KMS-11 (cell line): Measurements from ENCODE around the gene ARF5.
"Not testable (repeated sequence)": the region's sequence is repeated elsewhere in the genome, so short reads cannot be mapped to it uniquely, and the experiment has no call there.

Source experiments
- H2AFZ ChIP-seq: fragments of 200-600 bp; sonication (generic); 2 replicates; pipeline ENCODE4 v1.6.1; 2016; ENCODE audit warnings: antibody characterized with exemption, mixed run types, low read depth
- H3K27ac ChIP-seq: fragments of 200-600 bp; sonication (generic); 2 replicates; pipeline ENCODE4 v1.6.1; 2016; ENCODE audit warnings: mild to moderate bottlenecking, mixed run types
- H3K27me3 ChIP-seq: fragments of 200-600 bp; sonication (generic); 2 replicates; pipeline ENCODE4 v1.6.1; 2017; ENCODE audit warnings: mild to moderate bottlenecking, low read depth, mixed run types, moderate library complexity; ENCODE audit not compliant: insufficient read depth
- H3K36me3 ChIP-seq: fragments of 200-600 bp; sonication (generic); 2 replicates; pipeline ENCODE4 v1.6.1; 2017; ENCODE audit warnings: mild to moderate bottlenecking, mixed run types; ENCODE audit not compliant: insufficient read depth
- H3K4me1 ChIP-seq: fragments of 200-600 bp; sonication (generic); 2 replicates; pipeline ENCODE4 v1.6.1; 2016; ENCODE audit warnings: mild to moderate bottlenecking, low read depth, mixed run types; ENCODE audit not compliant: poor library complexity, severe bottlenecking
- H3K4me2 ChIP-seq: fragments of 200-600 bp; sonication (generic); 2 replicates; pipeline ENCODE4 v1.7.0; 2016; ENCODE audit warnings: mild to moderate bottlenecking, mixed run types
- H3K4me3 ChIP-seq: fragments of 200-600 bp; sonication (generic); IDR thresholded peaks from 2 replicates; pipeline ENCODE4 v1.6.1; 2017; ENCODE audit warnings: low read depth, low read length, mixed read lengths; ENCODE audit not compliant: insufficient read depth
- H3K79me2 ChIP-seq: fragments of 200-600 bp; sonication (generic); 2 replicates; pipeline ENCODE4 v1.6.1; 2016; ENCODE audit warnings: low read depth, mixed run types; ENCODE audit not compliant: insufficient read depth
- H3K9ac ChIP-seq: fragments of 200-600 bp; sonication (generic); 2 replicates; pipeline ENCODE4 v1.6.1; 2016; ENCODE audit warnings: mild to moderate bottlenecking, mixed run types
- H4K20me1 ChIP-seq: fragments of 200-600 bp; sonication (generic); 2 replicates; pipeline ENCODE4 v1.6.1; 2016; ENCODE audit warnings: mild to moderate bottlenecking, mixed run types; ENCODE audit not compliant: insufficient read depth
- CTCF ChIP-seq: fragments of 200-600 bp; sonication (generic); conservative IDR thresholded peaks from 2 replicates; pipeline ENCODE4 v1.6.1; 2017; ENCODE audit warnings: low read depth, mild to moderate bottlenecking, antibody characterized with exemption, low read length, moderate library complexity, mixed read lengths

ARF5 gene

GRCh38 chr7:127588019-127588696 lies at the start of gene ARF5:
Gene ARF5 (plus strand): TSS chr7:127588411. CDS start chr7:127588499, 88 bp downstream.
- no peak for TF ChIP-seq CTCF
- Histone ChIP-seq H3K36me3 (no peaks in the 10 kb centered on the region), H3K27ac (peak within 1 kb of the TSS; percentile 49), H3K9ac (peak within 1 kb of the TSS; percentile 83), H3K4me1 (peaks cover 31% of the 10 kb centered on the region), H3K4me3 (no peak within 1 kb of the TSS), H3K4me2 (peak within 1 kb of the TSS; percentile 86), H3K27me3 (no peaks in the 10 kb centered on the region), H2AFZ (peak within 1 kb of the TSS; percentile 96), H3K79me2 (peaks cover 32% of the 10 kb centered on the region), H4K20me1 (0 out of 2 replicates have a peak, but pooled peaks cover 5% of the 10 kb centered on the region)

- TF ChIP-seq CTCF = no peak
- H2AFZ ChIP-seq = no peak overlapping the region
- no peak overlapping the region for H3K9ac ChIP-seq
- no peaks in the 10 kb centered on the region for H3K79me2 ChIP-seq
- H3K4me2 ChIP-seq = no peak overlapping the region
- no peaks in the 10 kb centered on the region for H3K36me3 ChIP-seq
- no peak overlapping the region for H3K4me3 ChIP-seq
- no peak overlapping the region for H3K27ac ChIP-seq
- no peaks in the 10 kb centered on the region for H4K20me1 ChIP-seq
- no peaks in the 10 kb centered on the region for H3K27me3 ChIP-seq
- no peaks in the 10 kb centered on the region for H3K4me1 ChIP-seq
These were observed 49.1 kb upstream of the ARF5 start for GRCh38 chr7:127539116-127539515.

GRCh38 chr7:127540461-127540860 lies 47.8 kb upstream of the ARF5 start:
- H3K27me3 ChIP-seq, H3K36me3 ChIP-seq, H3K4me3 ChIP-seq, H3K9ac ChIP-seq, H3K4me2 ChIP-seq, H3K4me1 ChIP-seq, H3K79me2 ChIP-seq, H2AFZ ChIP-seq, H4K20me1 ChIP-seq, H3K27ac ChIP-seq: not testable (repeated sequence)

GRCh38 chr7:127541548-127541947 lies 46.7 kb upstream of the ARF5 start:
- no peak overlapping the region for H3K4me3 ChIP-seq
- H2AFZ ChIP-seq = no peak overlapping the region
- H3K79me2 ChIP-seq = no peaks in the 10 kb centered on the region
- no peaks in the 10 kb centered on the region for H3K27me3 ChIP-seq
- H3K4me2 ChIP-seq = no peak overlapping the region
- no peaks in the 10 kb centered on the region for H4K20me1 ChIP-seq
- TF ChIP-seq CTCF = no peak
- H3K27ac ChIP-seq = no peak overlapping the region
- no peak overlapping the region for H3K9ac ChIP-seq
- no peaks in the 10 kb centered on the region for H3K36me3 ChIP-seq
- no peaks in the 10 kb centered on the region for H3K4me1 ChIP-seq

GRCh38 chr7:127546313-127546712 lies 41.9 kb upstream of the ARF5 start:
- Histone ChIP-seq H3K4me3 (no peak overlapping the region), H2AFZ (no peak overlapping the region), H3K4me2 (no peak overlapping the region), H3K27me3 (no peaks in the 10 kb centered on the region), H3K79me2 (no peaks in the 10 kb centered on the region), H3K9ac (no peak overlapping the region), H3K4me1 (no peaks in the 10 kb centered on the region), H3K36me3 (no peaks in the 10 kb centered on the region), H3K27ac (no peak overlapping the region), H4K20me1 (no peaks in the 10 kb centered on the region)
- no peak for TF ChIP-seq CTCF
